ENCODE measurements around the gene SLC4A1AP. TPM values are rescaled to one million over a fixed set of nuclear protein-coding genes. Genes with fewer than 3 reads are reported as not detected.

SLC4A1AP gene
- polyA plus RNA-seq, 1 of the 3 experiments (the other 2 are of a cell fraction) = 9.4 TPM

GRCh38 chr2:27701676-27702075 lies 38.0 kb downstream of the SLC4A1AP start:
- Histone ChIP-seq H3K9me2 (no peaks in the 10 kb centered on the region), H3K4me1 (ENCODE audit: control insufficient read depth in 1 of 2, insufficient read depth in 2 of 2, low read depth in 1 of 2, low read length in 1 of 2) (peaks cover 10 to 11% of the 10 kb centered on the region in 2 experiments; a peak in 3 of 4 replicates), H3K79me2 (ENCODE audit: insufficient read depth) (no peaks in the 10 kb centered on the region), H3K4me3 (ENCODE audit: low read depth in 2 of 2, low read length in 1 of 2) (no peak overlapping the region), H3K27ac (ENCODE audit: low read depth in 2 of 2, low read length in 1 of 2) (no peak overlapping the region), H3K36me3 (replicated peaks in 1 of 2; ENCODE audit: control insufficient read depth in 1 of 2, insufficient read depth in 2 of 2, low read length in 1 of 2) (no peaks in the 10 kb centered on the region), H3K27me3 (ENCODE audit: insufficient read depth) (no peaks in the 10 kb centered on the region), H2AFZ (ENCODE audit: low read depth) (no peak overlapping the region), H3K9ac (no peak overlapping the region), H3K4me2 (no peak overlapping the region), H4K20me1 (ENCODE audit: insufficient read depth) (no peaks in the 10 kb centered on the region), H3F3A (replicated peaks; ENCODE audit: insufficient read depth) (peaks cover 15% of the 10 kb centered on the region), H3K9me3 (no peaks in the 10 kb centered on the region)
- no peak for DNase-seq
- TF ChIP-seq POLR2AphosphoS5 (IDR thresholded peaks at IDR 0.05; ENCODE audit: low read depth, low read length) (no peak), RAD21 (IDR thresholded peaks at IDR 0.05; ENCODE audit: low read length) (no peak), GABPA (IDR thresholded peaks at IDR 0.05; ENCODE audit: low read depth) (no peak), YY1 (IDR thresholded peaks at IDR 0.05; ENCODE audit: low read depth) (no peak), JUND (IDR thresholded peaks at IDR 0.05) (no peak), MAX (IDR thresholded peaks at IDR 0.05; ENCODE audit: low read depth) (no peak), FOXJ3 (CRISPR knock-in tag; IDR thresholded peaks at IDR 0.05) (no peak), CTCF (IDR thresholded peaks at IDR 0.05) (no peak), FOXM1 (IDR thresholded peaks at IDR 0.05; ENCODE audit: low read depth) (no peak), SIN3A (IDR thresholded peaks at IDR 0.05; ENCODE audit: borderline replicate concordance, low read depth, low read length) (no peak), TCF12 (IDR thresholded peaks at IDR 0.05) (no peak), USF1 (IDR thresholded peaks at IDR 0.05; ENCODE audit: borderline replicate concordance, low read depth) (no peak), PBX3 (IDR thresholded peaks at IDR 0.05) (no peak), TEAD4 (IDR thresholded peaks at IDR 0.05; ENCODE audit: borderline replicate concordance, insufficient read depth) (no peak), NRF1 (IDR thresholded peaks at IDR 0.05; ENCODE audit: low read depth, low read length) (no peak), SMC3 (IDR thresholded peaks at IDR 0.05; ENCODE audit: low read depth, low read length) (no peak)
- TF ChIP-seq, protein P1, sequence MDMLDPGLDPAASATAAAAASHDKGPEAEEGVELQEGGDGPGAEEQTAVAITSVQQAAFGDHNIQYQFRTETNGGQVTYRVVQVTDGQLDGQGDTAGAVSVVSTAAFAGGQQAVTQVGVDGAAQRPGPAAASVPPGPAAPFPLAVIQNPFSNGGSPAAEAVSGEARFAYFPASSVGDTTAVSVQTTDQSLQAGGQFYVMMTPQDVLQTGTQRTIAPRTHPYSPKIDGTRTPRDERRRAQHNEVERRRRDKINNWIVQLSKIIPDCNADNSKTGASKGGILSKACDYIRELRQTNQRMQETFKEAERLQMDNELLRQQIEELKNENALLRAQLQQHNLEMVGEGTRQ (IDR thresholded peaks at IDR 0.05; ENCODE audit: borderline replicate concordance, low read depth, low read length) = no peak
- ChIA-PET CTCF (interaction anchor here (0.6 to 18.8 kb wide), 3 partner anchors 14 to 701 kb away, joined by 3 to 333 read pairs (median 3); no protein-coding TSS in a partner anchor), POLR2A (no interaction called here)
- 74% methylated on average over 5 of the region's 5 CpGs for WGBS (ENCODE audit: low lambda C conversion rate)

All from SK-N-SH (cell line).